HG02973 (cell line): ENCODE measurements around the gene SERTAD1.

Source experiments
- ATAC-seq: cut with Tn5 transposase; IDR thresholded peaks from one replicate; pipeline ENCODE4 v1.9.1; 2021; ENCODE audit warnings: moderate library complexity; ENCODE audit not compliant: unreplicated experiment

SERTAD1 gene

DNA sequence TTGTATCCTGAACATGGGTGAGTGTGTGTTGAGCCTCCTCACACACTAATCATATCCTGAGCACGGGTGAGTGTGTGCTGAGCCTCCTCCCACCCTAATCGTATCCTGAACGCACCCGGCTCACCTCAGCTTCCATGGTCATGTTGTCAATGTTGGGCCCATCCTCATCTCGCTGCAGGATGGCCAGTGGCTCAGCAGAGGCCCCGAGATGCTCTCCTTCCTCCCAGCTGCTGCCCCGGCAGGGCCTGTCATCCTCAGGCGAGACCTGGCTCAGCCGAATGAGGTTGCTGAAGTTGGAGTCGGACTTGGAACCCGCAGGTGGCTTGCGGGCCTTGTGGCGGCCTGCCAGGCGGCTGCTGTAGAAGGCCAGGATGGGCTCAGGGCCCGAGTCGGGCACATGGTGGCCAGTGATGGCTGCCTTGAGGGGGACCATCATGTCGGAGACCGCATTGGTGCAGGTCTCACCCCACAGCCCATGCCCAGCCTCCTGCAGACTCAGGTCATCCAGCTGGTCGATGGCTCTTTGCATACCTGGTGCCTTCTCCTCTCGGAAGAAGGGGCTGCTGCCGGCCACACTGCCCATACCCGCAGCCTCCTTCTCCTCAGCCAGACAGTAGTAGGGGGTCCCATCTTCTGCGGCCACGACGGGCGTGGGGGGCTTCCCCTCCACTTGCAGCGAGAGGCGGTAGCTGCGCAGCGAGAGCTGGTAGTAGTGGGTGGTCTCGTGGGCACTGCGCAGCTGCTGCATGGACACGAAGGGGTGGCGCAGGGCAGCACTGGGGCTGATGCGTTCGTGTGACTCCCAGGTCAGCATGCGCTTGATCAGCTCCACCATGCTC lies 45.4 kb downstream of the SERTAD1 start:
- no peak for ATAC-seq

DNA sequence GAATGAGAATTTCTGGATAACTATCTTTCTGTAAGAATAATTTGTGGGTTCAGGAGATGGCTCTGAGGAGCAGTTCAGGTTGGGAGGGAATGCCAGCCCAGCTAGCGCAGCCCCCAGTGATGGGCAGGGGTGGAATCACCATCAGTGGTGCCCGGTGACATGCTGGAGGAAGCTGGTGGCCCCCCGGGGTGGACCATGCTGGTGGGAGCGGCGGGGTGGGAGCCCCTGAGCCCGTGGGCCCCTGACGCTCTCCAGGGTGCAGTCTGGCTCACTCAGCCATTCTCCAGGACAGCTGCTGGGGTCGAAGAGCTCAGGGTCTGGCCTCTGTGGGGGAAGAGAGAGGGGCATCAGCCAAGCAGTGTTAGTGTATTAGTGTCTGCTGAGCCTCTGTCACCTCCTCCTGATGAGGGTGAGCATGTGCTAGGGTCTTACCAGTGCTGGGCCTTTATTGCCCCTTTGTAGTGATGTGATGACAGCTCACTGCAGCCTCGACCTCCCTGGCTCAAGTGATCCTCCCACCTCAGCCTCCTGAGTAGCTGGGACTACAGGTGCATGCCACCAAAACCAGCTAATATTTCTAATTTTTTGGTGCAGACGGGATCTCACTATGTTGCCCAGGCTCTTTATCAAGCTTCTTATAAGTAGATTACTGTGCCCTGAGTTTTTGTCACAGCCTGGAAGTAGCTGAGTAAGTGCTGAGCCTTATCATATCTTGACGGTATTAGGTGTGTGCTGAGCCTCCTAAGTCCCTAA lies 46.2 kb downstream of the SERTAD1 start:
- ATAC-seq: no peak

DNA sequence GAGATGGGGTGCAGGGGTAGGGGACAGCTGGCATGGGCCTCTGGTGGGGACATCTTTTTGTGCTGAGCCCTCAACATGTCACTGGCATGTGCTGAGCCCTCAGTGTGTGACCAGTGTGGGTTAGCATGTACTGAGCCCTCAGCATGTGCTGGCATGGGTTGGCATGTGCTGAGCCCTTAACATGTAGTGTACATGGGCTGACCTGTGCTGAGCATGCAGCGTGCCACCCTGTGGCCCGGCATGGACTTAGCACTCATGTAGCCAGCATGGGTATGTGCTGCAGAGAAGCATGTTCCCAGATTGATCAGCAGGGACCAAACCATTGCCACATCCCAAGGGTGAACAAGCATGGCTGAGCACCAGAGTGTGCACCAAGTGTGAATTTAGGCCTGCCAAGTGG lies 47.3 kb downstream of the SERTAD1 start:
- no peak for ATAC-seq

DNA sequence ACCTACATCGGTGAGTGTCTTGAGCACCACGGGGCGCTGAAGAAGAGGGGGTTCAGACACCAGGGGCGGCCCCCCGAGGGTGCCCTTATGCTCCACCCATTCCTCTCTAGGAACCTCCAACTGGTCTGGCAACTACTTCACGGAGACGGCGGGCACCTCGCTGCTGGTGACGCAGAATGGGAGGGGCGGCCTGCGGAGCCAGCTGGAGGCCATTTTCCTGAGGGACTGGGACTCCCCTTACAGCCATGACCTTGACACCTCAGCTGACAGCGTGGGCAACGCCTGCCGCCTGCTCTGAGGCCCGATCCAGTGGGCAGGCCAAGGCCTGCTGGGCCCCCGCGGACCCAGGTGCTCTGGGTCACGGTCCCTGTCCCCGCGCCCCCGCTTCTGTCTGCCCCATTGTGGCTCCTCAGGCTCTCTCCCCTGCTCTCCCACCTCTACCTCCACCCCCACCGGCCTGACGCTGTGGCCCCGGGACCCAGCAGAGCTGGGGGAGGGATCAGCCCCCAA lies 47.9 kb downstream of the SERTAD1 start:
- no peak for ATAC-seq

DNA sequence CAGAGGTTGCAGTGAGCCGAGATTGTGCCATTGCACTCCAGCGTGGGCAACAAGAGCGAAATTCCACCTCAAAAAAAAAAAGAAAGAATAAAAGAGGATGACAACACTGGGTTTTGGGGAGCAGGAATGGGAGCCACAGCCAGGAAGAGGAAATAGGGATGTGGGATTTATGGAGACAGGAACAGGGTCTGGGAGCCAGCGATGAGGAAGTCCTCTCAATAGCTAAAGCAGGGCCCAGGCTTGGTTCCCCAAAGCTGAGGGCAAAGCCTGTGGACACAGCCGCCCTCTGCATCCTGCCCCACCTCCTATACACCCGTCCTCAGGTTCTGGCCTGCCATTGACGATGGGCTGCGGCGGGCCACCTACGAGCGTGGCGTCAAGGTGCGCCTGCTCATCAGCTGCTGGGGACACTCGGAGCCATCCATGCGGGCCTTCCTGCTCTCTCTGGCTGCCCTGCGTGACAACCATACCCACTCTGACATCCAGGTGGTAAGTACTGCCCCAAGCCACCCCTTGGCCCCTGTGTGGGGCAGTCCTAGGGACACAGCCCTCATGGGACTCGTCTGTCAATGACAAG lies 49.4 kb downstream of the SERTAD1 start:
- no peak for ATAC-seq

DNA sequence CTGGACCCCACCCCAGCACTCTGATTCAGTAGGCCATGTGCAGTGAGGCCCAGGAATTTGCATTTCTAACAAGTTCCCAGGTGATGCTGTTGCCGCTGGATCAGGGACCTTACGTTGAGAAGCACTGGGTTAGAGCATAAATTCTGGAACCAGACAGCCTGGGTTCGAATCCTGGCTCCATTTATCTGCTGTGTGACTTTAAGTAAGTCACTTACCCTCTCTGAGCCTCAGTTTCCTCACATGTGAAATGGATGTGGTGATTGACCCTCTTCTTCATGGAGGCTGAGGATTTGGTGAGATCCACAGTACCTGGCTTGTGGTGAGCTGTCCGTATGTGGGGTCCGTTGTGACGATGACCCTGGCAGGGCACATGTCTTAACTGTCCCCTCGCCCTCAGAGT lies 51.7 kb downstream of the SERTAD1 start:
- ATAC-seq: no peak

DNA sequence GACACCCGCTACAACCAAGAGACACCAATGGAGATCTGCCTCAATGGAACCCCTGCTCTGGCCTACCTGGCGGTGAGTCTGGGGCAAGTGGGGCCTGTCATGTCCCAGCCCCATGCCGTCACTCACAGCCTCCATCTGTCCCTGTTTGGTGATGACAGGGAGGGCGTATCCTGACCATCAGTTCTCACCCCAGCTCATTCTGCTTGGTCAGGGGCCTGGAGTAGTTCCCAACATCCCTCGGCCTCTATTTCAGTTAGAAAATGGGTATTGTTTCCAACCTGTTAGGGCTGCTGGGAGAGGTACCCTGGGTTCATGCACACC lies 54.0 kb downstream of the SERTAD1 start:
- ATAC-seq: no peak
